GM10847 (cell line): ENCODE data around the gene NR2F2.

Experiments
- POLR2A ChIP-seq: IDR thresholded peaks from 2 replicates; pipeline ENCODE4 v1.6.1; 2011; ENCODE audit not compliant: insufficient read length; ENCODE audit errors: extremely low read depth

NR2F2 gene

GRCh38 chr15:96359616-96360521 is 29.4 kb downstream of the NR2F2 start:
- no peak for TF ChIP-seq POLR2A

DNA sequence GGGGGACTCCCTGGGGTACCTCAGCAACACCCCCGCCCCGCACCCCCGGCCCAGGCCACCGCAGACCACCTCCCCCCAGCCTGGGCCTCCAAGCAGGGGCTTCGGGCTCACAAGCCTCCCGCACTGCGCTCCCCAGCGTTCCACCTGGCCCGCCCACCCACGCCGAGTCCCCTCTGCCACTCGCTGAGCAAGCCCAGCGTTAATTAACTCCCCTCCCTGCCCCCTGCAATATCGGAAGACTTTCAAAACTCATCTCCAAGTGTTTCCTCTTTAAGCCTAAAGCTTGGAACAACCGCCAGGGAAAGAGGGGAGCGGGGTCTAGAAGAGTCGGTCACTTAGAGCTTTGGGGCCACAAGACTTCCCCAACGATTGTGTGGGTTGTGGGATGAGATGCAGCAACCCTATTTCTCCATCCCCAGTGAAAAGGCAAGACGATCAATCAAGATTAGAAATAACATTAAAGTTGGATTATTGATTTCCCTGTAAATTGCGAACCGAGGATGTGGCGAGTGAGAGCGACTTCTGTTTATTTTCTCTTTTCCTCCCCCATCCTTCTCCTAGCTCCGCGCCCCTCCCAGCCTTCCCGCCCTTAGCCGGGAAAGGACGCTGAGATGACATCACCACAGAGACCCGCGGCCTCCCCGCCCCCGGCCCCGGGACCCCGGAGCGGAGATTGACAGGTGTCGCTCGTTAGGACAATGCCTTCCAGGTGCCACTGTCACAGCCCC is 30.2 kb downstream of the NR2F2 start:
- TF ChIP-seq POLR2A: no peak

DNA sequence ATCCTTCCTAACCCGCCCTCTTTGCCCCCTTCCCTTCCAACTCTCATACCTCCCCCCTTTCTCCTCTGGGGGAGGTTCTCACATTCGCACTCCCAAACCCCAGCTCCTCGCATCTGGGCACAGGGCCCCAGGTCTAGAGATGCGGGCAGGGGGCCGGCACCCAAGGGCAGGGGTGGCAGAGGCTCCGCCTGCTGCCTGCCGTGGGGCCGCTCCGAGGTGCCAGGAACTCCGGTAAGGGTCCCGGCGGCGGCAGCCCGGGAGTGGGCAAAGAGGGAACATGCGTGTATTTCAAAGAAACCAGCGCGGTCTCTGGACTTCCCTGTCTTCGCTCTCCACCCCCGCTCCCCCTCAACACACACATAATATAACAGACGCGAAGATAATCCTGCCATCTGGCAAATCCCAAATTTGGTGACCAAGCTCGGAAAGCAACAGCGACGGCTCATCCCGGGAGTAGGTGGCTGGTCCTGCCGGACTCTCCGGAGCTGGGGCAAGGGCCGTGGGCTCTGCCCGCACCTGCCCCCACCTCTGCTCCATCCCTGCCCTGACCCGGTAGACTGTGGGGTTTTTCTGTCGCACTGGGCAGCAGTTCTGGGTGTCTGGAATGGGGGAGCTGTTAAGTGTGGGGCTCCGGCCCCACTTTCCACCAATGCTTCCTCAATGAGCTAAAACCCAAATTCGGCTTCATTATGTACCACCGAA is 31.0 kb downstream of the NR2F2 start:
- TF ChIP-seq POLR2A: no peak

GRCh38 chr15:96362011-96362754 is 31.7 kb downstream of the NR2F2 start:
- TF ChIP-seq POLR2A: no peak

- no peak for TF ChIP-seq POLR2A
These were observed 32.5 kb downstream of the NR2F2 start for GRCh38 chr15:96362755-96363651.

- TF ChIP-seq POLR2A: no peak
These were observed 33.2 kb downstream of the NR2F2 start for GRCh38 chr15:96363707-96364106.

- TF ChIP-seq POLR2A: no peak
These were observed 35.5 kb downstream of the NR2F2 start for GRCh38 chr15:96365781-96366525.

- TF ChIP-seq POLR2A: no peak
These were observed 36.0 kb downstream of the NR2F2 start for GRCh38 chr15:96366526-96366877.

DNA sequence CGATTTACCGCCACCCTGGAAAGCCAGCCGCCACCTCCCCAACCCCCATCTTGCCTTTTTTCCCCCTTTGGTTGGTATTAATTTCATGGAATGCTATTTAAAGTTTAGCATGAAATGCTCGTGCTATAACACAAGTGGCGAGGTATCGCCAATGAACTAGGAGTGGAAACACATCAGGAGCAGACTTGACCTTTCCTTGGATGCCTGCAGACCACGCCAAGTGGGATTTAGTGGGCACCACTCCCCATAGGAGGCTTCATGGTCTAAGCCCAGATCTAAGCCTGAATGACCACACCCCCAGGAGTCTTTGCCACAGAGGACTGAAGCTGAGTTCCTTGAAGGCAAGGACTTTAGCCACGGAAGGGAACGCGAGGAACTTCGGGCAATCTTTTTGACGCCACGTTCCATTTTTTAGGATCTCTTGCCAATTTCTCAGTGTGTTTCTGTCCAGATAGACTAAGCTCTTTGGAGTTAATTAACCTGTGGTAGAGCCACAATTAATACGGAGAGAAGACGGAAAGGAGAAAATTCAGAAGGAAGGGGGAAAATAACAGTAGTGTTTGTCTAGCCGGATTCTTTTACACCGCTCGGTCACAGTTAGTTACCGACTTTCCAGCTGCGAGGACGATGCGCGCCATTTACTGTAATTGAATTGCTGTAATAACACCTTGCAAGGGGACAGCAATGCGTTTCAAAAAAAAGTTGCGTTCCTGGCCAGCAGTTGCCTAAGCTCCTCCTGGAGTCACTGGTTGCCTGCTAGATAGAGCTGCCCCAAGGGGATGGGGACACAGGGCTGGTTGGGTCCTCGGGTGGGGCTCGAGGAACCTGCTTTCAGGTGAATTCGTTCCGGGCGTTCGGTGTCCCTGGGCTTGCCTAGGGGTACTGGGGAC is 37.1 kb downstream of the NR2F2 start:
- TF ChIP-seq POLR2A: no peak

- no peak for TF ChIP-seq POLR2A
These were observed 38.9 kb downstream of the NR2F2 start for GRCh38 chr15:96369351-96369750.

GRCh38 chr15:96369825-96370621 is 39.5 kb downstream of the NR2F2 start:
- no peak for TF ChIP-seq POLR2A

- TF ChIP-seq POLR2A: no peak
These were observed 42.1 kb downstream of the NR2F2 start for GRCh38 chr15:96372554-96372953.

DNA sequence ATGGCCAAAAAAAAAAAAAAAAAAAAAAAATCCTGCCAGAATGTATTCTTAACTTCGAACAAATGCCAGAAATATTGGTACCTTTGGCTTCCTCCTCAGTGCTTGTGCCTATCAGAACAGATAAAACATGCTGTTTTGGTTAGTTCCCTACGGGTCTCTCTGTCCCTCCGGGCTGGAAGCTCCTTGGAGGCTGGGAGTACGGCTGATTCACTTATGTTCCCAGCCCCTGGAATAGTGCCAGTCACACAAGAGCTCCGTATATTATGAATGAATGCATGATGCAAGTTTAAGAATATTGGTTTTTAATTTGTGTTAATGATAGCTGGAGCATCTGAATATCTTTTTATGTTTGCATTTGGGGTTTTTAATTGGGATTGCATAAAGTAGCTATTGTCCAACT is 44.0 kb downstream of the NR2F2 start:
- TF ChIP-seq POLR2A: no peak
